SU-DHL-6 (cell line): ENCODE results near the gene CIB4.

Source experiments
- H2AFZ ChIP-seq: fragments of 200-600 bp; sonication (generic); 2 replicates; pipeline ENCODE4 v1.6.1; 2014; ENCODE audit warnings: low read depth, mild to moderate bottlenecking, moderate library complexity, mixed read lengths, antibody characterized with exemption, low read length; ENCODE audit not compliant: severe bottlenecking
- H3F3A ChIP-seq: fragments of 200-600 bp; shearing (Covaris generic); 2 replicates; pipeline ENCODE4 v1.6.0; 2016; ENCODE audit warnings: antibody characterized with exemption, mild to moderate bottlenecking; ENCODE audit not compliant: insufficient read depth
- H3K27ac ChIP-seq: fragments of 200-600 bp; sonication (generic); 2 replicates; pipeline ENCODE4 v1.5.1; 2016; ENCODE audit warnings: low read depth, mild to moderate bottlenecking, low read length, moderate library complexity, mixed read lengths
- H3K27me3 ChIP-seq: fragments of 200-600 bp; sonication (generic), shearing (Covaris generic); 2 replicates; pipeline ENCODE4 v1.6.0; 2014; ENCODE audit warnings: mild to moderate bottlenecking, low read length
- H3K36me3 ChIP-seq: fragments of 200-600 bp; sonication (generic); 2 replicates; pipeline ENCODE4 v1.6.1; 2014; ENCODE audit warnings: mild to moderate bottlenecking, low read length, mixed read lengths
- H3K4me2 ChIP-seq: fragments of 300-600, 200-600 bp; shearing (Covaris generic), sonication (generic); 2 replicates; pipeline ENCODE4 v1.6.0; 2014; ENCODE audit warnings: low read length, low read depth, mild to moderate bottlenecking; ENCODE audit not compliant: poor library complexity, severe bottlenecking
- H3K4me3 ChIP-seq: fragments of 200-600 bp; sonication (generic); 2 replicates; pipeline ENCODE4 v1.5.1; 2014; ENCODE audit warnings: antibody characterized with exemption, low read length, mild to moderate bottlenecking, mixed read lengths; ENCODE audit not compliant: insufficient read depth, poor library complexity, severe bottlenecking
- H3K79me2 ChIP-seq: fragments of 200-600 bp; sonication (generic); 2 replicates; pipeline ENCODE4 v1.6.1; 2014; ENCODE audit warnings: mild to moderate bottlenecking, low read length, moderate library complexity; ENCODE audit not compliant: insufficient read depth
- H3K9ac ChIP-seq: fragments of 200-600 bp; sonication (generic); 2 replicates; pipeline ENCODE4 v1.7.0; 2014; ENCODE audit warnings: mild to moderate bottlenecking, low read length
- H3K9me2 ChIP-seq: fragments of 200-600 bp; sonication (generic); replicated peaks from 2 replicates; pipeline ENCODE4 v1.6.1; 2014; ENCODE audit warnings: low read length; ENCODE audit not compliant: insufficient read depth
- H3K9me3 ChIP-seq: fragments of 200-600 bp; sonication (generic); 2 replicates; pipeline ENCODE4 v1.6.1; 2014; ENCODE audit warnings: low read length, mixed read lengths; ENCODE audit not compliant: insufficient read depth
- H4K20me1 ChIP-seq: fragments of 200-600 bp; sonication (generic); 2 replicates; pipeline ENCODE4 v1.6.1; 2014; ENCODE audit warnings: low read depth, mild to moderate bottlenecking, antibody characterized with exemption, low read length, moderate library complexity, mixed read lengths
- CTCF ChIP-seq: fragments of 200-600 bp; sonication (generic); IDR thresholded peaks from one replicate; pipeline ENCODE4 v1.5.1; 2017; ENCODE audit warnings: antibody characterized with exemption, mild to moderate bottlenecking, low read length, moderate library complexity; ENCODE audit not compliant: insufficient read depth, poor library complexity, severe bottlenecking
- EZH2phosphoT487 ChIP-seq: fragments of 200-600 bp; sonication (generic), shearing (Covaris generic); conservative IDR thresholded peaks from 2 replicates; pipeline ENCODE4 v1.6.1; 2018; ENCODE audit warnings: mild to moderate bottlenecking, antibody characterized with exemption, low read length, moderate library complexity, mixed read lengths

The CIB4 gene

GRCh38 chr2:26555246-26556133 lies 85.7 kb downstream of the CIB4 start:
- no peak overlapping the region for H2AFZ ChIP-seq
- H3K36me3 ChIP-seq: no peaks in the 10 kb centered on the region
- H3K79me2 ChIP-seq: no peaks in the 10 kb centered on the region
- H3F3A ChIP-seq: no peaks in the 10 kb centered on the region
- no peak overlapping the region for H3K27ac ChIP-seq
- H4K20me1 ChIP-seq: no peaks in the 10 kb centered on the region
- H3K27me3 ChIP-seq: no peaks in the 10 kb centered on the region
- H3K4me2 ChIP-seq: no peak overlapping the region
- H3K9ac ChIP-seq: no peak overlapping the region
- H3K4me3 ChIP-seq: no peak overlapping the region
- H3K9me3 ChIP-seq: no peaks in the 10 kb centered on the region
- TF ChIP-seq CTCF (no peak), EZH2phosphoT487 (no peak)
- no peaks in the 10 kb centered on the region for H3K9me2 ChIP-seq

GRCh38 chr2:26552641-26553374 lies 88.4 kb downstream of the CIB4 start:
- Histone ChIP-seq H3K9me2 (no peaks in the 10 kb centered on the region), H3K4me2 (no peak overlapping the region), H3K27me3 (no peaks in the 10 kb centered on the region), H4K20me1 (no peaks in the 10 kb centered on the region), H3K9me3 (no peaks in the 10 kb centered on the region), H3K36me3 (no peaks in the 10 kb centered on the region), H2AFZ (no peak overlapping the region), H3K9ac (no peak overlapping the region), H3K79me2 (no peaks in the 10 kb centered on the region), H3K27ac (no peak overlapping the region), H3F3A (no peaks in the 10 kb centered on the region), H3K4me3 (no peak overlapping the region)
- TF ChIP-seq CTCF (no peak), EZH2phosphoT487 (no peak)

GRCh38 chr2:26550276-26551015 lies 90.7 kb downstream of the CIB4 start:
- Histone ChIP-seq H4K20me1 (no peaks in the 10 kb centered on the region), H3K4me2 (no peak overlapping the region), H2AFZ (no peak overlapping the region), H3K9me3 (no peaks in the 10 kb centered on the region), H3K9ac (no peak overlapping the region), H3F3A (no peaks in the 10 kb centered on the region), H3K36me3 (no peaks in the 10 kb centered on the region), H3K4me3 (no peak overlapping the region), H3K27me3 (no peaks in the 10 kb centered on the region), H3K9me2 (no peaks in the 10 kb centered on the region), H3K79me2 (no peaks in the 10 kb centered on the region), H3K27ac (no peak overlapping the region)
- TF ChIP-seq CTCF (no peak), EZH2phosphoT487 (no peak)
